Psoas muscle (tissue), 8 donors: Measurements from ENCODE around the gene MBTPS1. TPM values are rescaled to one million over a fixed set of nuclear protein-coding genes. Genes with fewer than 3 reads are reported as not detected.
"Not testable (repeated sequence)": the region's sequence is repeated elsewhere in the genome, so short reads cannot be mapped to it uniquely, and the experiment has no call there.

ENCODE experiments used
- ATAC-seq, 4 donors: fragments of 200-7000 bp; cut with Tn5 transposase; one replicate each; pipeline ENCODE4 v1.9.1; 2020; ENCODE audit warnings: moderate library complexity in 3 of 4, mild to moderate bottlenecking in 2 of 4
- DNase-seq, 2 donors: peaks; one replicate each; pipeline ENCODE4 v3.0.0-alpha.2; 2020
- H3K27ac ChIP-seq: fragments of 200-600 bp; one replicate; pipeline ENCODE4 v1.8.0; 2022
- H3K27me3 ChIP-seq, 3 donors: fragments of 200-600 bp in 1 of 3; one replicate each; pipeline versions ENCODE4 v1.6.1 to v1.8.0; 2013 to 2022; ENCODE audit warnings: low read length in 2 of 3, mild to moderate bottlenecking in 2 of 3, moderate library complexity in 1 of 3; ENCODE audit not compliant: insufficient read depth in 3 of 3
- H3K36me3 ChIP-seq, 2 donors: fragments of 200-600 bp in 1 of 2; one replicate each; pipeline versions ENCODE4 v1.6.1 to v1.8.0; 2013 to 2022; ENCODE audit warnings: low read depth in 1 of 2, mild to moderate bottlenecking in 1 of 2, moderate library complexity in 1 of 2; ENCODE audit not compliant: insufficient read depth in 1 of 2
- H3K4me1 ChIP-seq: fragments of 200-600 bp; one replicate; pipeline ENCODE4 v1.8.0; 2022
- H3K4me3 ChIP-seq: fragments of 200-600 bp; one replicate; pipeline ENCODE4 v1.8.0; 2022; ENCODE audit warnings: mild to moderate bottlenecking
- H3K9me3 ChIP-seq: fragments of 200-600 bp; one replicate; pipeline ENCODE4 v1.8.0; 2022
- CTCF ChIP-seq: fragments of 200-600 bp; IDR thresholded peaks from one replicate; pipeline ENCODE4 v1.8.0; 2022; ENCODE audit warnings: antibody characterized with exemption
- WGBS, 3 donors: extraction: QIAGEN DNeasy Blood & Tissue Kit; methylation state at CpG; one replicate each; pipeline versions ENCODE4 v1.1.6 to v1.1.7; 2013; 5-methylcytosine and 5-hydroxymethylcytosine counted together
- intact Hi-C, 2 donors: fragments of 100-400 bp; cut with DNase I; formaldehyde crosslinking; loops; one replicate each; pipeline versions ENCODE4 v1.11.0 to v1.14.2; 2022
- polyA plus RNA-seq, 3 donors: library from polyadenylated mRNA; stranded (reverse); fragments of 200-250 nt; gene quantifications; one replicate each; pipeline ENCODE4 v1.2.3, GENCODE V29; 2013
- total RNA-seq, 4 donors: library from RNA; stranded (reverse); fragmentation: NEBNext Ultra II Directional in 2 of 4; extraction: Animal tissue kit (Norgen Biotek cat#: 25700) in 2 of 4; gene quantifications; one replicate each; pipeline versions ENCODE4 v1.2.1 to v1.2.4, GENCODE V29; 2021 to 2023
- donor health status: healthy with polysubstance abuse.
- donor health status: DM: no; HTN: no; CAD: no; lungs with moderate emphysema.
- donor health status: Bipolar disorder and iron deficiency.
- donor health status: healthy.
- donor health status: DM: yes; HTN: yes; CAD: no.
- donor health status: DM: no; HTN: no; CAD: no.
- donor health status: DM: no; HTN: no; CAD: no.
- donor health status: DM: yes; HTN: yes; CAD: no.

The MBTPS1 gene
- total and polyA plus RNA-seq, 7 donors, result 18.6 to 31.8 (median 28.8) TPM

- Histone ChIP-seq H3K27me3 (no peaks in the 10 kb centered on the region), H3K27ac (no peak overlapping the region), H3K36me3 (peaks cover 0 to 42% of the 10 kb centered on the region in 2 donors), H3K9me3 (no peaks in the 10 kb centered on the region), H3K4me1 (peaks cover 4% of the 10 kb centered on the region), H3K4me3 (no peak overlapping the region)
- WGBS, 3 donors, result 82 to 91% (median 87%) methylated on average over 10 of the region's 10 CpGs
- ATAC-seq (no peak), DNase-seq (no peak)
- intact Hi-C loops, result loop anchor here in 1 of 2 donors (2.0 kb wide), 1 partner anchor 14 kb away; no protein-coding TSS in a partner anchor
- TF ChIP-seq CTCF, result no peak
Observed at GRCh38 chr16:84121007-84121406, 4.3 kb upstream of the MBTPS1 start.

- no peaks in the 10 kb centered on the region for H3K9me3 ChIP-seq
- intact Hi-C loops, result loop anchor here in 1 of 2 donors (2.0 kb wide), 1 partner anchor 15 kb away; no protein-coding TSS in a partner anchor
- no peak overlapping the region for H3K27ac ChIP-seq
- H3K4me3 ChIP-seq, result no peak overlapping the region
- peaks cover 0 to 37% of the 10 kb centered on the region in 2 donors for H3K36me3 ChIP-seq
- DNase-seq (no peak), ATAC-seq (no peak)
- peaks cover 12% of the 10 kb centered on the region for H3K4me1 ChIP-seq
- no peaks in the 10 kb centered on the region for H3K27me3 ChIP-seq
- TF ChIP-seq CTCF, result no peak
- WGBS, 3 donors, result 52 to 66% (median 56%) methylated on average over 5 of the region's 5 CpGs
Observed at GRCh38 chr16:84120023-84120422, 3.3 kb upstream of the MBTPS1 start.

- WGBS, 3 donors, result 80 to 84% (median 81%) methylated on average over 13 of the region's 13 CpGs
Observed at GRCh38 chr16:84119368-84119767, 2.6 kb upstream of the MBTPS1 start.

GRCh38 chr16:84118315-84118714 is 1.6 kb upstream of the MBTPS1 start:
- H3K27ac ChIP-seq, DNase-seq, H3K9me3 ChIP-seq, H3K4me3 ChIP-seq, H3K27me3 ChIP-seq, ATAC-seq, intact Hi-C loops: not testable (repeated sequence)
- Histone ChIP-seq H3K36me3 (peaks cover 0 to 24% of the 10 kb centered on the region in 2 donors), H3K4me1 (peaks cover 18% of the 10 kb centered on the region)
- whole genome bisulfite sequencing, 3 donors, result 91 to 99% (median 92%) methylated on average over 5 of the region's 5 CpGs

More at GRCh38 chr16:84119368-84119767, 2.6 kb upstream of the MBTPS1 start:
- DNase-seq (no peak), ATAC-seq (no peak)
- peaks cover 0 to 35% of the 10 kb centered on the region in 2 donors for H3K36me3 ChIP-seq
- H3K4me1 ChIP-seq, result peaks cover 13% of the 10 kb centered on the region
- H3K27me3 ChIP-seq, result no peaks in the 10 kb centered on the region
- H3K27ac ChIP-seq, result no peak overlapping the region
- no peaks in the 10 kb centered on the region for H3K9me3 ChIP-seq
- intact Hi-C loops, result no loop called here
- no peak overlapping the region for H3K4me3 ChIP-seq
- TF ChIP-seq CTCF, result no peak

GRCh38 chr16:84117494-84117843 is 727 bp upstream of the MBTPS1 start:
- 6 to 9% (median 8%) methylated on average over 12 of the region's 12 CpGs for WGBS, 3 donors
- Histone ChIP-seq H3K9me3 (no peaks in the 10 kb centered on the region), H3K4me3 (peak overlapping the region; percentile 77), H3K4me1 (peaks cover 22% of the 10 kb centered on the region), H3K36me3 (peaks cover 0 to 16% of the 10 kb centered on the region in 2 donors), H3K27me3 (no peaks in the 10 kb centered on the region), H3K27ac (peak overlapping the region; percentile 90)
- intact Hi-C loops, result no loop called here
- DNase-seq (no peak), ATAC-seq (peak; percentile 1 to 31 (median 15))
- TF ChIP-seq CTCF, result no peak
